ENCODE results near the gene SGK1. TPM values are rescaled to one million over a fixed set of nuclear protein-coding genes. Genes with fewer than 3 reads are reported as not detected.
"Not testable (repeated sequence)": the region's sequence is repeated elsewhere in the genome, so short reads cannot be mapped to it uniquely, and the experiment has no call there.

SGK1 gene
- polyA plus RNA-seq, 3 donors: 73.8 to 100 (median 75.8) TPM

GRCh38 chr6:134340179-134340975 is 22.5 kb upstream of the SGK1 start:
- no peak for DNase-seq (ENCODE audit: extremely low read depth in 1 of 11, low read depth in 9 of 11, low spot score in 4 of 11)

- DNase-seq (ENCODE audit: extremely low read depth in 1 of 11, low read depth in 9 of 11, low spot score in 4 of 11): no peak
Measured at GRCh38 chr6:134339216-134339615, 21.3 kb upstream of the SGK1 start.

- DNase-seq (ENCODE audit: extremely low read depth in 1 of 11, low read depth in 9 of 11, low spot score in 4 of 11): no peak
Measured at GRCh38 chr6:134331256-134331655, 13.3 kb upstream of the SGK1 start.

GRCh38 chr6:134330555-134330954 is 12.6 kb upstream of the SGK1 start:
- DNase-seq (ENCODE audit: extremely low read depth in 1 of 11, low read depth in 9 of 11, low spot score in 4 of 11): no peak

GRCh38 chr6:134328792-134329191 is 10.9 kb upstream of the SGK1 start:
- DNase-seq (ENCODE audit: extremely low read depth in 1 of 11, low read depth in 9 of 11, low spot score in 4 of 11): no peak

- DNase-seq (ENCODE audit: extremely low read depth in 1 of 11, low read depth in 9 of 11, low spot score in 4 of 11): no peak
Measured at GRCh38 chr6:134328138-134328537, 10.2 kb upstream of the SGK1 start.

- not testable (repeated sequence) for DNase-seq (ENCODE audit: extremely low read depth in 1 of 11, low read depth in 9 of 11, low spot score in 4 of 11)
Measured at GRCh38 chr6:134326192-134326591, 8.3 kb upstream of the SGK1 start.

GRCh38 chr6:134324766-134325165 is 6.9 kb upstream of the SGK1 start:
- DNase-seq (ENCODE audit: extremely low read depth in 1 of 11, low read depth in 9 of 11, low spot score in 4 of 11): no peak

- no peak for DNase-seq (ENCODE audit: extremely low read depth in 1 of 11, low read depth in 9 of 11, low spot score in 4 of 11)
Measured at GRCh38 chr6:134324141-134324540, 6.2 kb upstream of the SGK1 start.

- DNase-seq (ENCODE audit: extremely low read depth in 1 of 11, low read depth in 9 of 11, low spot score in 4 of 11): no peak
Measured at GRCh38 chr6:134323698-134324097, 5.8 kb upstream of the SGK1 start.

- DNase-seq (ENCODE audit: extremely low read depth in 1 of 11, low read depth in 9 of 11, low spot score in 4 of 11): no peak
Measured at GRCh38 chr6:134323294-134323693, 5.4 kb upstream of the SGK1 start.

- no peak for DNase-seq (ENCODE audit: extremely low read depth in 1 of 11, low read depth in 9 of 11, low spot score in 4 of 11)
Measured at GRCh38 chr6:134322216-134322615, 4.3 kb upstream of the SGK1 start.

GRCh38 chr6:134321246-134321645 is 3.3 kb upstream of the SGK1 start:
- no peak for DNase-seq (ENCODE audit: extremely low read depth in 1 of 11, low read depth in 9 of 11, low spot score in 4 of 11)

GRCh38 chr6:134319686-134320085 is 1.8 kb upstream of the SGK1 start:
- not testable (repeated sequence) for DNase-seq (ENCODE audit: extremely low read depth in 1 of 11, low read depth in 9 of 11, low spot score in 4 of 11)

- DNase-seq (ENCODE audit: extremely low read depth in 1 of 11, low read depth in 9 of 11, low spot score in 4 of 11): no peak
Measured at GRCh38 chr6:134318974-134319281, 1.0 kb upstream of the SGK1 start.

- no peak for DNase-seq (ENCODE audit: extremely low read depth in 1 of 11, low read depth in 9 of 11, low spot score in 4 of 11)
Measured at GRCh38 chr6:134318236-134318973, 493 bp upstream of the SGK1 start.

- DNase-seq (ENCODE audit: extremely low read depth in 1 of 11, low read depth in 9 of 11, low spot score in 4 of 11): no peak
Measured at GRCh38 chr6:134316733-134317431, 1.0 kb downstream of the SGK1 start.

GRCh38 chr6:134315974-134316441 is 1.9 kb downstream of the SGK1 start:
- DNase-seq (ENCODE audit: extremely low read depth in 1 of 11, low read depth in 9 of 11, low spot score in 4 of 11): no peak

GRCh38 chr6:134315189-134315588 is 2.7 kb downstream of the SGK1 start:
- no peak for DNase-seq (ENCODE audit: extremely low read depth in 1 of 11, low read depth in 9 of 11, low spot score in 4 of 11)

Data from renal cortex interstitium (tissue), 11 donors.